Progenitor cell of endocrine pancreas (in vitro differentiated cells): ENCODE data around the gene CHRNA7. TPM values are rescaled to one million over a fixed set of nuclear protein-coding genes. Genes with fewer than 3 reads are reported as not detected.

Experiments used
- DNase-seq: peaks from one replicate; pipeline ENCODE4 v3.0.0; 2021; ENCODE audit warnings: low spot score; ENCODE audit not compliant: unreplicated experiment
- H3K27ac Mint-ChIP-seq: 2 replicates; pipeline ENCODE4 v1.8.0; 2021; ENCODE audit warnings: mild to moderate bottlenecking, moderate library complexity, mixed read lengths
- H3K27me3 Mint-ChIP-seq: 2 replicates; pipeline ENCODE4 v1.8.0; 2021; ENCODE audit warnings: mixed read lengths
- H3K36me3 Mint-ChIP-seq: 2 replicates; pipeline ENCODE4 v1.8.0; 2022; ENCODE audit warnings: mixed read lengths; ENCODE audit not compliant: insufficient read depth
- H3K4me1 Mint-ChIP-seq: 2 replicates; pipeline ENCODE4 v1.8.0; 2021; ENCODE audit warnings: low read depth, mixed read lengths
- H3K4me3 Mint-ChIP-seq: 2 replicates; pipeline ENCODE4 v1.8.0; 2021; ENCODE audit warnings: low read depth, mild to moderate bottlenecking, moderate library complexity, mixed read lengths
- H3K9me3 Mint-ChIP-seq: 2 replicates; pipeline ENCODE4 v1.8.0; 2021; ENCODE audit warnings: low read depth, mixed read lengths
- total RNA-seq: library from RNA; stranded (reverse); gene quantifications from 2 replicates; pipeline ENCODE4 v1.2.1, GENCODE V29; 2021
- TF ChIP-seq, protein P1 (sequence below): fragments of 200-600 bp; sonication (generic); IDR thresholded peaks from one replicate; pipeline ENCODE4 v1.5.0; 2021; ENCODE audit warnings: antibody characterized with exemption, mild to moderate bottlenecking; ENCODE audit not compliant: unreplicated experiment

The CHRNA7 gene
- total RNA-seq, 1 donor from 2014 or later = 5.7 TPM

DNA sequence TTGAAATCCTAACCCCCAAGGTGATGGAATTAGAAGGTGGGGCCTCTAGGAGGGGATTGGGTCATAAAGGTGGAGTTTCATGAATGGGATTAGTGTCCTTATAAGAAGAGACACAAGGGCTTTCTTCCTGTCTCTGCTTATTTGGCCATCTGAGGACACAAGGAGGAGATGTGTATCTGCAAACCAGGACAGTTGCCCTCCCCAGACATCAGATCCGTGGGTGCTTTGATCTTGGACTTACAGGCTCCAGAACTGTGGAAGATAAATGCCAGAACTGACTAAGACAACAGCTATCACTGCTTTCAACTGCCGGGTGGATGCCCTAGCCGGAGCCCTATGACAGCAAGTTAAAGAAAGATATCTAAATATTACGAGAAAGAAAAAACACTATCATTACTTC, 94.4 kb downstream of the CHRNA7 start:
- peaks cover 3% of the 10 kb centered on the region for H3K9me3 Mint-ChIP-seq
- no peak overlapping the region for H3K27ac Mint-ChIP-seq
- no peaks in the 10 kb centered on the region for H3K36me3 Mint-ChIP-seq
- no peak for DNase-seq
- H3K4me1 Mint-ChIP-seq = peaks cover 34% of the 10 kb centered on the region
- TF ChIP-seq, protein P1, sequence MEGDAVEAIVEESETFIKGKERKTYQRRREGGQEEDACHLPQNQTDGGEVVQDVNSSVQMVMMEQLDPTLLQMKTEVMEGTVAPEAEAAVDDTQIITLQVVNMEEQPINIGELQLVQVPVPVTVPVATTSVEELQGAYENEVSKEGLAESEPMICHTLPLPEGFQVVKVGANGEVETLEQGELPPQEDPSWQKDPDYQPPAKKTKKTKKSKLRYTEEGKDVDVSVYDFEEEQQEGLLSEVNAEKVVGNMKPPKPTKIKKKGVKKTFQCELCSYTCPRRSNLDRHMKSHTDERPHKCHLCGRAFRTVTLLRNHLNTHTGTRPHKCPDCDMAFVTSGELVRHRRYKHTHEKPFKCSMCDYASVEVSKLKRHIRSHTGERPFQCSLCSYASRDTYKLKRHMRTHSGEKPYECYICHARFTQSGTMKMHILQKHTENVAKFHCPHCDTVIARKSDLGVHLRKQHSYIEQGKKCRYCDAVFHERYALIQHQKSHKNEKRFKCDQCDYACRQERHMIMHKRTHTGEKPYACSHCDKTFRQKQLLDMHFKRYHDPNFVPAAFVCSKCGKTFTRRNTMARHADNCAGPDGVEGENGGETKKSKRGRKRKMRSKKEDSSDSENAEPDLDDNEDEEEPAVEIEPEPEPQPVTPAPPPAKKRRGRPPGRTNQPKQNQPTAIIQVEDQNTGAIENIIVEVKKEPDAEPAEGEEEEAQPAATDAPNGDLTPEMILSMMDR = no peak
- no peak overlapping the region for H3K4me3 Mint-ChIP-seq
- no peaks in the 10 kb centered on the region for H3K27me3 Mint-ChIP-seq

DNA sequence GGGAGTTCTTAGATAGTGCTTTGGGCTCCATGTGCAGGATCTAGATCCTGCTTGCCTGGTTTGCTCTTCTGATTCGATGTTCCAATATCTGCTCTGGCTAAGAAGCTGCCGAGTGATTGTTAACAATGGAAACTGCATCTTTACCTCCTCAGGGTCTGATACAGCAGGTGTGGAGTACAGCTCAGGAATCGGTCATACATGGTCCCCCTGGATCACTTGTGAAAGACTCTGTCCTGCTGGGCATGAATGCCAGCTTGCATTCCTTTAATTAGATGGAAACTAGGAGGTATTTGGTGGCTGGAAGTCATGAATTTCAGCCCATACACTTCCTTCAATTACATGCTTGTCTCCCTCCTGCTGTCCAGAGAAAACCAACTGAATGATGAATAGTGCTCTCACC, 95.3 kb downstream of the CHRNA7 start:
- Mint-ChIP-seq H3K9me3 (peaks cover 3% of the 10 kb centered on the region), H3K4me1 (peaks cover 32% of the 10 kb centered on the region), H3K27ac (no peak overlapping the region), H3K4me3 (no peak overlapping the region), H3K36me3 (no peaks in the 10 kb centered on the region), H3K27me3 (no peaks in the 10 kb centered on the region)
- TF ChIP-seq, protein P1 = no peak
- no peak for DNase-seq

DNA sequence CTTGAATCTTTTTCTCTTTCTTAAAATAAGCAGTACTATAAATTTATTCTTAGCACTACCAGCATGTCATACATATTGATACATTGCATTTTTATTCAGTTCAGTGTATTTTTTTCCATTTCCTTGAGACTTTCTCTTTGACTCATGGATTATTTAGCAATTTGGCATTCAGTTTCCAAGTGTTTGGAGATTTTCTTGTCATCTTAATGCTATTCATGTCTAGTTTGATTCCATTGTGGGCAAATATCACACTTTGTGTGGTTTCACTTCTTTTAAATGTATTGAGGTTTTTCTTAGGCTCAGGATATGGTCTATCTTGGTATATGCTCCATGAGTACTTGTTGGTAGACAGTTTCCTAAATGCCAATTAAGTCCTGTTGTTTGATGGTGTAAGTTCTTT, 99.5 kb downstream of the CHRNA7 start:
- TF ChIP-seq, protein P1 = no peak
- Mint-ChIP-seq H3K4me1 (peaks cover 16% of the 10 kb centered on the region), H3K27me3 (no peaks in the 10 kb centered on the region), H3K27ac (no peak overlapping the region), H3K4me3 (no peak overlapping the region), H3K9me3 (peaks cover 9% of the 10 kb centered on the region), H3K36me3 (no peaks in the 10 kb centered on the region)
- DNase-seq = no peak

- H3K4me3 Mint-ChIP-seq = no peak overlapping the region
- TF ChIP-seq, protein P1 = peak; percentile 28
- no peak for DNase-seq
- H3K27me3 Mint-ChIP-seq = no peaks in the 10 kb centered on the region
- H3K4me1 Mint-ChIP-seq = peaks cover 9% of the 10 kb centered on the region
- H3K36me3 Mint-ChIP-seq = no peaks in the 10 kb centered on the region
- H3K9me3 Mint-ChIP-seq = peaks cover 9% of the 10 kb centered on the region
- no peak overlapping the region for H3K27ac Mint-ChIP-seq
Observed at GRCh38 chr15:32130823-32131222, 100.5 kb downstream of the CHRNA7 start.

DNA sequence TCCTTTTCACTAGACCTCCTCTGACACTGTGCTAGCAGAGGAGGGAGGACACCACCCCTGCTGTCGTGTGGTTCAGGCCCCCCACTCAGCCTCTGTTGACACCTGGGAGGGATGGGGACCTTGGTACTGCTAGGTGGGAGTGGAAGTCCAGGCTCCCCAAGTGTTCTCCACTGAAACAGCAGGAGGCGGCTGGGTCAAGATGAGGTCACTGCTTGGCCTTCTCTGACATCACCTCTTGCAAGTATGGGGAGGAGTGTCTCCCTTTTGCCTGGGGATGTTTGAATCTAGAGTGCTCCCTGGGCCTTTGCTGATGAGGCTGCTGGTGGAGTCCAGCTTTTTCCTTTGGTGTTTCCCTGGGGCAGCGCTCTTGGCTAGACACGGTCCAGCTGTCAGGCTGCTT, 101.5 kb downstream of the CHRNA7 start:
- Mint-ChIP-seq H3K27me3 (no peaks in the 10 kb centered on the region), H3K9me3 (peaks cover 9% of the 10 kb centered on the region), H3K36me3 (no peaks in the 10 kb centered on the region), H3K4me3 (no peak overlapping the region), H3K27ac (no peak overlapping the region), H3K4me1 (no peaks in the 10 kb centered on the region)
- TF ChIP-seq, protein P1 = no peak
- DNase-seq = no peak

- Mint-ChIP-seq H3K27ac (no peak overlapping the region), H3K4me1 (no peaks in the 10 kb centered on the region), H3K36me3 (no peaks in the 10 kb centered on the region), H3K9me3 (peaks cover 9% of the 10 kb centered on the region), H3K4me3 (no peak overlapping the region), H3K27me3 (no peaks in the 10 kb centered on the region)
- TF ChIP-seq, protein P1 = no peak
- no peak for DNase-seq
Observed at GRCh38 chr15:32132859-32133258, 102.5 kb downstream of the CHRNA7 start.
